ENCODE data around the gene BUD13. TPM values are rescaled to one million over a fixed set of nuclear protein-coding genes. Genes with fewer than 3 reads are reported as not detected.

BUD13 gene
- total and polyA plus RNA-seq, 2 of the 13 experiments (the other 11 are each of a cell fraction or from before 2014, with no cell fraction given) = 13.3 to 25.9 TPM

DNA sequence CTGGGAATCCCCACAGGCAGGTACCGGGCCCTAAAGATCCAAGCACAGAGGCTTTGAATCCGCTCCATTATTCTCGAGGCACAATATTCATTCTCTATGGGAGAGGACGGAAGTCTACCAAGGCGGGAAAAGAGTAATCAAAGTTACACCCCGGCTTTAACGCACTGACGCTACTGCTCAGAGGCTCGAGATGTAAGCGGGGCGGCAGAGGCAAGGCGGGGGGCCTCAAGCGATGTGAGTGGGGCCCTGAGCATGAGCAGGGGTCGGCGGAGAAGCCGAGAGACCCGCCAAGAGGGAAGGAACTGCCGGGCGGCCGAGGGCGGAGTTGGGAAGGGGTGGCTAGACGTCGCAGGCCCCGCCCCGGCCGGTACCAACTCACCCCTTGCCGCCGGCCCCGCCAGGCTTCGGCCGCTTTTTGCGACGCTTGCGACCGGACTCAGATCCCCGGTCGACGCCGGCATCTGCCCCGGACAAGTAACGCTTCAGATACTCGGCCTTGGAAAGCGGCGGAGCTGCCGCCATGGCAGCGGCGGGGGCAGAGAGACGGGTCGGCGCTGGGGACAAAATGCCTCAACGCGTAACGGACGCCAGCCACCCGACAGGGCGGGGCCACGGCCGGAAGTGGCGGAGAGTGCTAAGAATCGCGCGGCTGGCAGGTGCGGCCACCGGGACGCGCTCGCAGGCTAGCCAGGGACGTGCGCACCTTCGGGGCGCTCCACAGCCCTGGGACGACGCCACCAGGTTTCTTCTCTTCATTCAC, at the start of gene BUD13 (continued):
- TF ChIP-seq, protein P1, sequence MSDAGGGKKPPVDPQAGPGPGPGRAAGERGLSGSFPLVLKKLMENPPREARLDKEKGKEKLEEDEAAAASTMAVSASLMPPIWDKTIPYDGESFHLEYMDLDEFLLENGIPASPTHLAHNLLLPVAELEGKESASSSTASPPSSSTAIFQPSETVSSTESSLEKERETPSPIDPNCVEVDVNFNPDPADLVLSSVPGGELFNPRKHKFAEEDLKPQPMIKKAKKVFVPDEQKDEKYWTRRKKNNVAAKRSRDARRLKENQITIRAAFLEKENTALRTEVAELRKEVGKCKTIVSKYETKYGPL (CRISPR knock-in tag; IDR thresholded peaks at IDR 0.05) = no peak
- TF ChIP-seq ZNF468 (CRISPR knock-in tag; IDR thresholded peaks at IDR 0.05) = no peak
- no peak for TF ChIP-seq MAFK (conservative IDR thresholded peaks at IDR 0.05 in 1 of 2, IDR thresholded peaks at IDR 0.05 in 1 of 2; ENCODE audit: low read length in 2 of 2)
- TF ChIP-seq EED (CRISPR knock-in tag; IDR thresholded peaks at IDR 0.05) = peak; percentile 91
- peak; percentile 84 for TF ChIP-seq ZNF883 (CRISPR knock-in tag; IDR thresholded peaks at IDR 0.05; ENCODE audit: not compliant biosample characterization)
- TF ChIP-seq FOXA1 (IDR thresholded peaks at IDR 0.05) = no peak
- TF ChIP-seq FOXA1 (CRISPR knock-in tag; IDR thresholded peaks at IDR 0.05) = peak; percentile 60
- no peak for TF ChIP-seq KLF13 (CRISPR knock-in tag; IDR thresholded peaks at IDR 0.05)
- TF ChIP-seq SOX13 (IDR thresholded peaks at IDR 0.05) = no peak
- TF ChIP-seq SOX13 (CRISPR knock-in tag; conservative IDR thresholded peaks at IDR 0.05 in 1 of 2, IDR thresholded peaks at IDR 0.05 in 1 of 2) = peak in 1 of 2 experiments; percentile 57; a peak in 1 of 4 replicates
- no peak for TF ChIP-seq ATM (IDR thresholded peaks at IDR 0.05; ENCODE audit: borderline replicate concordance)
- TF ChIP-seq ATRX (CRISPR knock-in tag; IDR thresholded peaks at IDR 0.05; ENCODE audit: borderline replicate concordance) = no peak
- peak; percentile 76; the same call in 1 of the 2 replicates for TF ChIP-seq SMAD3 (CRISPR knock-in tag; IDR thresholded peaks at IDR 0.05)
- TF ChIP-seq ZNF24 (IDR thresholded peaks at IDR 0.05) = no peak
- TF ChIP-seq, protein P2, sequence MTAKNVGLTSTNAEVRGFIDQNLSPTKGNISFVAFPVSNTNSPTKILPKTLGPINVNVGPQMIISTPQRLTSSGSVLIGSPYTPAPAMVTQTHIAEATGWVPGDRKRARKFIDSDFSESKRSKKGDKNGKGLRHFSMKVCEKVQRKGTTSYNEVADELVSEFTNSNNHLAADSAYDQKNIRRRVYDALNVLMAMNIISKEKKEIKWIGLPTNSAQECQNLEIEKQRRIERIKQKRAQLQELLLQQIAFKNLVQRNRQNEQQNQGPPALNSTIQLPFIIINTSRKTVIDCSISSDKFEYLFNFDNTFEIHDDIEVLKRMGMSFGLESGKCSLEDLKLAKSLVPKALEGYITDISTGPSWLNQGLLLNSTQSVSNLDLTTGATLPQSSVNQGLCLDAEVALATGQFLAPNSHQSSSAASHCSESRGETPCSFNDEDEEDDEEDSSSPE (CRISPR knock-in tag; IDR thresholded peaks at IDR 0.05) = peak; percentile 92
- TF ChIP-seq NKX3-1 (CRISPR knock-in tag; IDR thresholded peaks at IDR 0.05) = no peak; the same call in 1 of the 2 replicates
- TF ChIP-seq BHLHE40 (IDR thresholded peaks at IDR 0.05; ENCODE audit: low read length) = peak; percentile 69
- TF ChIP-seq, protein P3, sequence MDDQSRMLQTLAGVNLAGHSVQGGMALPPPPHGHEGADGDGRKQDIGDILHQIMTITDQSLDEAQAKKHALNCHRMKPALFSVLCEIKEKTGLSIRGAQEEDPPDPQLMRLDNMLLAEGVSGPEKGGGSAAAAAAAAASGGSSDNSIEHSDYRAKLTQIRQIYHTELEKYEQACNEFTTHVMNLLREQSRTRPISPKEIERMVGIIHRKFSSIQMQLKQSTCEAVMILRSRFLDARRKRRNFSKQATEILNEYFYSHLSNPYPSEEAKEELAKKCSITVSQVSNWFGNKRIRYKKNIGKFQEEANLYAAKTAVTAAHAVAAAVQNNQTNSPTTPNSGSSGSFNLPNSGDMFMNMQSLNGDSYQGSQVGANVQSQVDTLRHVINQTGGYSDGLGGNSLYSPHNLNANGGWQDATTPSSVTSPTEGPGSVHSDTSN (CRISPR knock-in tag; IDR thresholded peaks at IDR 0.05; ENCODE audit: borderline replicate concordance) = no peak
- no peak for TF ChIP-seq ZSCAN22 (CRISPR knock-in tag; IDR thresholded peaks at IDR 0.05)
- TF ChIP-seq, protein P4, sequence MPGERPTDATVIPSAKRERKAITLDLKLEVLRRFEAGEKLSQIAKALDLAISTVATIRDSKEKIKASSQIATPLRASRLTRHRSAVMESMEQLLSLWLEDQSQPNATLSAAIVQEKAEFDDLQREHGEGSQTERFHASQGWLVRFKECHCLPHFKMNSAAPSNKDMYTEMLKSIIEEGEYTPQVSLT (CRISPR knock-in tag; IDR thresholded peaks at IDR 0.05; ENCODE audit: borderline replicate concordance, low read depth) = no peak; the same call in 1 of the 2 replicates
- TF ChIP-seq, protein P5, sequence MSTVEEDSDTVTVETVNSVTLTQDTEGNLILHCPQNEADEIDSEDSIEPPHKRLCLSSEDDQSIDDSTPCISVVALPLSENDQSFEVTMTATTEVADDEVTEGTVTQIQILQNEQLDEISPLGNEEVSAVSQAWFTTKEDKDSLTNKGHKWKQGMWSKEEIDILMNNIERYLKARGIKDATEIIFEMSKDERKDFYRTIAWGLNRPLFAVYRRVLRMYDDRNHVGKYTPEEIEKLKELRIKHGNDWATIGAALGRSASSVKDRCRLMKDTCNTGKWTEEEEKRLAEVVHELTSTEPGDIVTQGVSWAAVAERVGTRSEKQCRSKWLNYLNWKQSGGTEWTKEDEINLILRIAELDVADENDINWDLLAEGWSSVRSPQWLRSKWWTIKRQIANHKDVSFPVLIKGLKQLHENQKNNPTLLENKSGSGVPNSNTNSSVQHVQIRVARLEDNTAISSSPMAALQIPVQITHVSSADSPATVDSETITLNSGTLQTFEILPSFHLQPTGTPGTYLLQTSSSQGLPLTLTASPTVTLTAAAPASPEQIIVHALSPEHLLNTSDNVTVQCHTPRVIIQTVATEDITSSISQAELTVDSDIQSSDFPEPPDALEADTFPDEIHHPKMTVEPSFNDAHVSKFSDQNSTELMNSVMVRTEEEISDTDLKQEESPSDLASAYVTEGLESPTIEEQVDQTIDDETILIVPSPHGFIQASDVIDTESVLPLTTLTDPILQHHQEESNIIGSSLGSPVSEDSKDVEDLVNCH (CRISPR knock-in tag; IDR thresholded peaks at IDR 0.05) = no peak
- TF ChIP-seq, protein P6, sequence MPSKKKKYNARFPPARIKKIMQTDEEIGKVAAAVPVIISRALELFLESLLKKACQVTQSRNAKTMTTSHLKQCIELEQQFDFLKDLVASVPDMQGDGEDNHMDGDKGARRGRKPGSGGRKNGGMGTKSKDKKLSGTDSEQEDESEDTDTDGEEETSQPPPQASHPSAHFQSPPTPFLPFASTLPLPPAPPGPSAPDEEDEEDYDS (CRISPR knock-in tag; IDR thresholded peaks at IDR 0.05) = peak; percentile 88
- peak; percentile 98 for TF ChIP-seq ETV5 (CRISPR knock-in tag; IDR thresholded peaks at IDR 0.05; ENCODE audit: borderline replicate concordance)
- TF ChIP-seq ZNF775 (CRISPR knock-in tag; IDR thresholded peaks at IDR 0.05; ENCODE audit: borderline replicate concordance) = peak; percentile 72; the same call in 1 of the 2 replicates

Measured in HepG2 (cell line).